HG02970 (cell line): ENCODE results near the gene HECW1.

Source experiments
- ATAC-seq: cut with Tn5 transposase; IDR thresholded peaks from one replicate; pipeline ENCODE4 v1.9.1; 2021; ENCODE audit warnings: mild to moderate bottlenecking, moderate library complexity, moderate number of reproducible peaks; ENCODE audit not compliant: unreplicated experiment, low FRiP score

Gene HECW1

GRCh38 chr7:43300121-43300520 is 187.7 kb downstream of the HECW1 start:
- no peak for ATAC-seq

DNA sequence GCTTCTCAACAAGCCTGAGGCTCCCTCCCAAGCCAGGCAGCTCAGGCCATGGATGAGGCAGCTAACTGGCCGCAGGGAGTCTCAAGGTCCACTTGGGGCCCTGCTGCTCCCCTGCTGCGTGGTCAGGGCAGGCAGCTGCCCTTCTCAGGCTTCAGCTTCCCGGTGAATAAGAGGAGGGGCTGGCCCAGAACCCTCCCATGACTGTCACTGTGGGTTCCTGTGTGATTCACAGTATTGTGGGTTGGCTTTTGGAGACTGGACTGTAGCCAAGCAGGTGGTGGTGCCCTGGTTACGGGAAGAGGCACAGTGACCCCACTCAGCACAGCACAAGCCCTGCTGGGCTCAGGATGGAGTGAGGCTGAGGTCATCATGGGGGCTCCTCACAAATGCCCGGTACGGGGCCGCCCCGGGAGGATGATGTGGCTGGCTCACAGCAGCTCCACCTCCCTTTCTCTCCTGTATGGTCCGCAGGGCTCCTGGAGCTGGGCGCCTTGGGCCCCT is 189.8 kb downstream of the HECW1 start:
- no peak for ATAC-seq

GRCh38 chr7:43302773-43303460 is 190.5 kb downstream of the HECW1 start:
- ATAC-seq = no peak

GRCh38 chr7:43303740-43304241 is 191.3 kb downstream of the HECW1 start:
- no peak for ATAC-seq

GRCh38 chr7:43306404-43306803 is 194.0 kb downstream of the HECW1 start:
- no peak for ATAC-seq

DNA sequence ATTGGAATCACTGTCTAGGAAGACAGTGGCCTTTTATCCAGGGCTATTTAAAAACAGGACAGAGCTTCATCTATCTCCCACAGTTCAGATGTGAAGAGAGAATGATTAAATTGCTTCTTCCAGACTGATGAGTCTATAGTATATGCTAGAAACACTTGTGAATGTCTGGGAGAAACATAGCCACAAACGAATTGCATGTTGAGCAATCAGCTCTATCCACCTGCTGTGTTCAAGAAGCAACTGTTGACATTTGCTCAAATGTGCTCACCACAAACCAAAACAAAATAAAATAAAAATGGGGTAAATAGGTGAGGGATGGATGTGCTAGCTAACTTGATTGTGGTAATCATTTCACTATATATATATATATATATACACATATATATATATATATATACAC is 195.1 kb downstream of the HECW1 start:
- no peak for ATAC-seq

DNA sequence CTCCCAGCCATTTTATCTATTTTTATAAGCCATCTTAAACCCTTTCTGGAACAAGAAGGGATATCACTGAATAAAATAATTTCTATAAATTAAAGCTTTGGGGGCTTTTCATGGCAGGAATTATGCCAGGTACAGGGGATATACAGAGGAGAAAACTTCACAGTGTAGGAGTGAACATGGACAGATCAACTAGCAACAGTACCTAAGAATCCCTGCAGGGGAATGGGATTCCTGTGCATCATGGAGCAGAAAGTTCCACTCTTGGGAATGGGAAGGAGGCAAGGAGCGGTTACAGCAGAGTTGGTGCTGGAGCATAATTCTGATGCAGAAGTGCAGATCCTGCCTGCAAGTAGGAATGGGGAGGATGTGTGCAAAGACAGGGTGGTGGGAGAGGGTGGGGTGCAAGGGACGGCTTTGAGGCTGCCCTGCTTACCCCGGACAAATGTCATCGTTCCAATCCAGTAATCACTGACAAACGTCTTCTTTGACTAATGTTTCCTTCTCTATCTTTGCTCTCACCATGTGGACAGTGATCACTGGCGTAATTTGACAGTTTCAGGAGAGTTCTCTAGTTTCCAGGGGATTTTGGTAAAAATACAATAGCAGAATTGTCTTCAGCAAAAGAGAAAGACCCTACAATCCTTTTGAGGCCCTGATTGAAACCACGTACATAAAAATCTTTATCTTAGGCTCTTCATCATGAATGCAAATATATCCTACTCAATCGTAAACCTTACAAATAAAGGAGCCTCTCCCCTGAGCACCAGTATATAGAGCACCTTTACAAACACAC is 196.7 kb downstream of the HECW1 start:
- ATAC-seq = no peak

GRCh38 chr7:43309706-43310022 is 197.2 kb downstream of the HECW1 start:
- ATAC-seq = no peak

- no peak for ATAC-seq
Observed at GRCh38 chr7:43311052-43311451, 198.6 kb downstream of the HECW1 start.

DNA sequence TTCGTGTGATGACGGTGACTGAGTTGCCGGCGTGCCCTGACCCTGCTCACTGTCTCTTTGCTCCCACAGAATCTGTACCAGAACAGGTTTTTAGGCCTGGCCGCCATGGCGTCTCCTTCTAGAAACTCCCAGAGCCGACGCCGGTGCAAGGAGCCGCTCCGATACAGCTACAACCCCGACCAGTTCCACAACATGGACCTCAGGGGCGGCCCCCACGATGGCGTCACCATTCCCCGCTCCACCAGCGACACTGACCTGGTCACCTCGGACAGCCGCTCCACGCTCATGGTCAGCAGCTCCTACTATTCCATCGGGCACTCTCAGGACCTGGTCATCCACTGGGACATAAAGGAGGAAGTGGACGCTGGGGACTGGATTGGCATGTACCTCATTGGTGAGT is 199.2 kb downstream of the HECW1 start:
- no peak for ATAC-seq

DNA sequence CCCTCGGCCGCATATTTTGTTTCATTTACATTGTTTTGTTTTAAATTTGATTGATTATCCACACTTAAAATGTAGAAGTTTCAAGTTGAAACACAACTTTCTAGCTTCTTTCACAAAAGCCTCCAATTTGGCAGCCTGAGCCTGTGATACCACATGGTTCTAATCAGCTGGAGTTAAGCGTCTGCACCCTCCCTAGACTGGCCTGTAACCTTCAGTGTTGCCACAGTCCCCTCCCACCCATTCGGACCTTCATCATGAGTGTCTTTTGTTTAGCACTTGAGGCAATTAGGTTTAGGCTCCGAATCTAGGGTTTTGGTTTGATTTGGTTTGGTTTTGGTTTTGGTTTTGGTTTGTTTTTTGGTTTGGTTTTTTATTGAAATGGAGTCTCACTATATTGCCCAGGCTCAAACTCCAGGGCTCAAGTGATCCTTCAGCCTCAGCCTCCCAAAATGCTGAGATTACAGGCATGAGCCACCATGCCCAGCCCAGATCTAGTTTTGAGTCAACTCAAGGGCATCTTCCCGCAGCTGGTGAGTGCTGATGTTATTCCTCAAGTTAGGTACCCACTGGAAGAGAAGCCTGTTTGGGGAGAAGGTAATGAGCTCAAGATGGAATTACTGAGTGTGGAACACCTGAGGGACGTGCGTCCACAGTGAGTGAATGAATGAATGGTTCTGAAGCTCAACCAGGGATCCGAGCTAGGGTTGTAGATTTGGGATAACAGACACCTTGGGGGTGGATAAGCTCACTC is 201.4 kb downstream of the HECW1 start:
- no peak for ATAC-seq

DNA sequence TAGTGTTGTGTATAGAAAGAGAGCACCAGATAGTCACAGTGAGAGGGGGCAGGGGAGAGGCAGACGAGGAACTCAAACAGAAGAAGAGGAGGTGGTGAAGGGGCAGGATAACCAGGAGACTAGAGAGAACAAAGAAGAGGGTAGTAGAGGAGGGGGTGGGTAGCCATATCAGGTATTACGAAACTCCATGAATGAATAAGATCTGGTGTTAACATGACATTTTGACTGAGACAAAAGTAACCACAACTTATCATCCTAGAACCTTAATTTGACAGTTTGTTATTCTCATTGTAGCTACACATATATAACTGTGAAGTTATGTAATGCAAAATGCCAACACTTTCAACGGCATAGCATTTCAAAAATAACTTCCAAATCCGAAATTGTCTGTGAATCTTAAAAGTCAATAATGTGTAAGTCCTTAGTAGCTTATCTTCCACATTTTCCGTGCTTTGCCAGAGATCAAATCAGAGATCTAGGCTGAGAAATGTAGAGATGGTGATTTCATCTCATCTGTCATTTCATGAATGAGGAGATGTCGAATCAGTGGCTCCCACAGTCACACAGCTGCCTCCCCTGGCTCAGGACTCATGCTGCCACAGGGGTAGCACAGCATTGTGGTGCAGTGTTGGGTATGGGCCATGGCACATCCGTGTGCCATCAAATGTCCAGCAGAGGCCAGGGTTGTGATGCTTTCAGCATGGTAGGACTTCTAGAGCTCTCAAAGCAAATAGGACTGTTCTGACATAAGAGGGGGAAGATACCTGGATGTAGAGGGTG is 202.1 kb downstream of the HECW1 start:
- no peak for ATAC-seq

GRCh38 chr7:43317075-43317474 is 204.6 kb downstream of the HECW1 start:
- no peak for ATAC-seq

DNA sequence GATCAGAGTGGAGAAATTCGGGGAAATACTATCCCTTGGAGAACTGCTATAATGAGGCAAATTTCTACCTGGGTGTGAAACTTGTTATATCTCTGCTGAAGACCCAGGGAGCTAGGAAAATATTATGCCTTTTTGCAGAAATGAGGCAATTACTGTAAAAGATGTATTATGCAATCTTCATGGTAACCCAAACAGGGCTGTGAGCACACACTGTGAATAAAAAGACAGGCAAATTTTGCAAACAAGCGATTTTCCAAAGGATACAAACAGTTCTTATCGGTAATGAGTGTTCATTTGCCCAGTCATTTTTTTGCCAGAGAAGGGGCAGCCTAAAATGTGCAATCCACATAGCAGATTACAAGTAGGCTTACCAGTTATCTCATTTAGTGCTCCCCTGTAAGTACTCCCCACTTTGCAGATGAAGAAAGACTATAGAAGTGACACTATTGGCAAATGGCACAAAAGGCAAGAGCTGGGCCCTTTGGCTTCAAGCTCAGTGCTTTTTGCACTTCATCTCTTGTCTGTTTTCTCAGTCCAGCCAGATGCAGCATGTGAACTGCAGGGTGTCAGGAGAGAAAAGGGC is 205.8 kb downstream of the HECW1 start:
- no peak for ATAC-seq

DNA sequence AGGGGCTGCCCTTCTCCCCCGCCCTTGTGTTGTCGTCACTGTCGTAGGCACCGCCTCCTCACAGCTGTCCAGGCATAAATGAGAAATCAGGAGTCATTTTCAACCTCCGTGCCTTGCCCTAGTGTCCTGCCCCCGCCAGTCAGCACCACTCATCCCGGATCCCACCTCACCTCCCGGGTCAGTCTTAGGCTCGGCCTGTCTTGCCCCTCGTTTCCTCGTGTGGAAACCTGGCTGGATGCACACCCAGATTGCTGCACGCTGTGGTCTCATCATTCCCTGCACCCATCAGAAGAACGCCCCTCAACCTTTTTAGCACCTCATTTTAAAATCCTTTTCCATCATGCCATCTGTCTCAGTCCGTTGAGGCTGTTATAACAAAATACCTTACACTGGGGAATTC is 213.1 kb downstream of the HECW1 start:
- no peak for ATAC-seq

- no peak for ATAC-seq
Observed at GRCh38 chr7:43328336-43328735, 215.9 kb downstream of the HECW1 start.

DNA sequence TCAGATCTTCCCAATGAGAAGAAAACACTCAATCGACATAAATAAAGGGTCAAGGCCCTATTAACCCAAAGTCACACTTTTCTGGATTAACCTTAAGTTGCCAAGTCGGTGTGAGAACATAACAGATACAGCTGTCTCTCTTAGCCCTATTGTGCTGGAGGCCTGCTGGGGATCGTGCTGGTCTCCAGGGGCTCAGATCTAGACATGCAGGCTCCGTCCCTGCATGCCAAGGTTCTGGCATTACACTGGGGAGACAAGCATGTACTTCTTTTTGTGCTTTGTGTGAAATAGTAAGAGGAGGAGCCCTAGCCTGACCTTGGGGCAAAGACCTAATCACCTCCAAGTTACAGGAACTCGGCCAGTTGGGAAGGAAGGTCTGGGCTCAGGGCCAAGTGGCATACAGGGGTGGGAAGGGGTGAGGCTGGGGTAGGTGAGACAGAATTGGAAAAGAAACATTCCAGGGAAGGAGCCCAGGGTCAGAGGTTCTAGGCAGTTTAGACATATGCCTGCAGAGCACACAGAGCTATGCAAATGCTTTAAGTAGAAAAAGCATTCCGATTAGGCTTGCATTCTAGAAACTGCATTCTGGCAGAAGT is 216.4 kb downstream of the HECW1 start:
- no peak for ATAC-seq

DNA sequence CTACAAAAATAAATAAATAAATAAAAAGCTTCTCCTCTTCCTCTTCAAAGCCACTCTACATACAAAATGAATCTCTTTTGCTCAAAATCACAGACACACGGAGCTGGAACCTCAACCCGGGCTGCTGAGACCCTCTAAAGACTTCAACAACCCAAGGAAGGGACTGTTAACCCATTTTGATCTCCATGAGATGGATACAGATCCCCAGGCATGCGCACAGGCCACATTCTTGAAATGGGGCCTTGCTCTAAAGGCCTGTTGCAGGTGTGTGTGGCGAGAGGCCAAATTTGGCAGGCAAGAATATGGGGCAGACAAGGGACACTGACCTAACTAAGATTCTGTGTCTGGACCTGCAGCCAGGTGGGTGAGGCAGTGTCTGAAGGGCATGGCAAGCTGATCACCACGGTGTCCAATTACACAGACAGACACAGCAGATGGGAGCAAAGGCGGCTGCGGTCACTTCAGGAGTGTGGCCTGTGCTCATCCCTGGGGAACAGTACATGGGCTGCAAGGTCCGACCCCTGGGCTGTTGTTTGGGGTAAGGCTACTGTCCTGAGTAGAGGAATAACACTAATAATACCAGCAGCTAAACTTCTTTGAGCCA is 219.8 kb downstream of the HECW1 start:
- no peak for ATAC-seq

DNA sequence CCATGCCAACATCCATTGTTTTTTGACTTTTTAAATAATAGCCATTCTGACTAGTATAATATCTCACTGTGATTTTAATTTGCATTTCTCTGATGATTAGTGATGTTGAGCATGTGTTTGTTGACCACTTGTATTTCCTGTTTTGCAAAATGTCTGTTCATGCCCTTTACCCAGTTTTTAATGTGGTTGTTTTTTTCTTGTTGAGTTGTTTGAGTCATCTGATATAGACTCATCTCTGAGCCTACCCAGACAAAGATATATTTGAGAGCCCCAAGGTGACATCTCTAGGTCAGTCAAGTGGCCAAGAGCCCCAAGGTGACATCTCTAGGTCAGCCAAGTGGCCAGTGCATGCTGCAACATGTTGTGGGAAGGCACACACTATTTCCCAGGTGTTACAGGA is 224.7 kb downstream of the HECW1 start:
- no peak for ATAC-seq
